NCI-H187 (cell line): Measurements from ENCODE around the gene UTF1.

Source experiments
- DNase-seq, 2 experiments: peaks; one replicate each; lab custom pipeline; 2025; lab: John Stamatoyannopoulos, UW

UTF1 gene

DNA sequence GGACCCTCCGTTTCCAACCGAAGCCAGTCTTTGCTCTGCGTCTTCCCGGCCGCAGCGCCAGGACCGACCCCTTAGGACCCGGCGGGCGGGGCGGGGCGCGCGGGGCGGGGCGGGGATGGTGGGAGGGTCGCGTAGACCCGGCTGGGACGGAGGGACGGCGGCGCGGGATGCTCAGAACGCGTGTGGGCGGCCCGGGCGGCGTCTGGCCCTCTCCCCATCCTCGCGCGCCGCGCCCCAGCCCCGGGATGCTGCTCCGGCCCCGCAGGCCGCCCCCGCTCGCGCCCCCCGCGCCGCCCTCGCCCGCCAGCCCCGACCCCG lies at the start of gene UTF1:
Gene UTF1, plus strand, starts transcription at position 174 of the 318 bp plus-strand sequence. Its CDS starts 72 bp downstream, at position 246.
- no peak for DNase-seq

GRCh38 chr10:133180965-133181639 lies 48.9 kb upstream of the UTF1 start:
- DNase-seq, result no peak

DNA sequence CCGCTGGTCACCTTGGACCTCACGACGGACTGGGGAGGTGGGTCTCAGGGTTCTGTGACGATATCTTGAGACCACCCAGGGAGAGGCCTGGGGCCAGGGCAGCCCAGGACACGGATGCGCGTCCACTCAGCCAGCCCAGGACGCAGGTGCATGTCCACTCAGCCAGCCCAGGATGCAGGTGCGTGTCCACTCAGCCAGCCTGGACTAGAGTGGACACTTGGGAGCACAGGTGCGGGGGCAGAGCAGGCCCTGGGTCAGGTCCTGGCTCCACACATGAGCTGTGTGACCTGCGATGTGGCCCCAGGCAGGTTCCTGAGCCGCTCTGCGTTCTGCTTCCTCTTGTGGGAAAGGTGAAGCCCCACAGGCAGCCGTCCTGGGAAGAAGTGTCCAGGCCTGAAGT lies 47.8 kb upstream of the UTF1 start:
- DNase-seq, result no peak

DNA sequence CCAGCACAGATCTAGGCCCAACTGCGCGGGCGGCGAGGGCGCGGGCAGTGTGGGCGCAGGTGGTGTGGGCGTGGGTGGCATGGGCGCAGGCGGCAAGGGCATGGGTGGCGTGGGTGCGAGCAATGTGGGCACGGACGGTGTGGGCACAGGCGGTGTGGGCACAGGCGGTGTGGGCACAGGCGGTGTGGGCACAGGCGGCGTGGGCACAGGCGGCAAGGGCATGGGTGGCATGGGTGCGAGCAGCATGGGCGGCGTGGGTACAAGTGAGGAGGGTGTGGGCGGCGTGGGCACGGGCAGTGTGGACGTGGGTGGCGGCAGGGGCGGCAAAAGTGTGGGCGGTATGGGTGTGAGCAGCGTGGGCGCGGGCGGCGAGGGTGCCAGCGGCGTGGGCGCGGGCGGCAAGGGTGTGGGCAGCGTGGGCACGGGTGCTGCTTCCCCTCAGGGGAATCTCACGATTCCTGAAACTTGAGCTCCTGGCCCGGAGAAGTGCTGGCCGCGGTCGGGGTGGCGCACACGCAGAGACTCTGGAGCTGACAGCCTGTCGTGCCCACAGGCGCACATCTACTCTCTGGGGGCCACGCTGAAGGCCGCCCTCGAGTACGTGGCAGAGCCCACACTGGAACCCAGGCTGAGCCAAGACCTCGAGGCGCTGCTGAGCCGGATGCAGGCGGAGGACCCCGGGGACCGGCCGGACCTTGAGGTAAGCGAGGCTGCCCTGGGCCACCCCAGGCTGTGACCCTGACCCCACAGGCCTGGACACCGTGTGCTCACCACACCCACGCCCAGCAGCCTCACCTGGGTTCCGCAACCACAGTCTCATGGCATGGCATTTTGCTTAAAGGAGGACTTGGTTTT lies 47.0 kb upstream of the UTF1 start:
- no peak for DNase-seq

DNA sequence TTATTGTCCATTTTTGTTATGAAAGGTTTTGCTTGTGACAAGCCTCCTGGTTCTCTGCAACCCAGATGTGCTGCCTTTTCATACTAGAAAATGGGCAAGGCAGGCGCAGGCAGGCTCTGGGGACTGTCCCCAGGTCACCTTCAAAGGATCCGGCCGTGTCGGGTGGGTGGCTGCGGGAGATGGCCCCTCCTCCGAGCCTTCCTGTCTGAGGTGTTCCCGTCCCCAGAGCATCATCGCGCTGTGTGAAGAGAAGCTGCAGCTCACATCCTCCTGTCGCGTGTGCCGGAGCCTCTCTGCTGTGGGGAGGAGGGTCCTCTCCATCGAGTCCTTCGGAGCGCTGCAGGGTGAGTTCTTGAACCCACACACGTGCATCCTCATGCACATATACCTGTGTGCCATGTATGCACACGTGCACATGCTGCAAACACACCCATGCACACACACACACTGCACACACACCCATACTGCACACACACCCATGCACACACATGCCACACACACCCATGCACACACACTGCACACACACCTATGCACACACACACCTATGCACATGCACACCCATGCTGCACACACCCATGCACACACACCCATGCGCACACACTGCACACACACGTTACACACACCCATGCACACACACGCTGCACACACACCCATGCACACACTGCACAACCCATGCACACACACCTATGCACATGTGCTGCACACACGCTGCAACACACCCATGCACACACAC lies 46.2 kb upstream of the UTF1 start:
- no peak for DNase-seq

- no peak for DNase-seq
Observed at GRCh38 chr10:133184591-133185244, 45.3 kb upstream of the UTF1 start.

- DNase-seq, result no peak
Observed at GRCh38 chr10:133185421-133185820, 44.6 kb upstream of the UTF1 start.

DNA sequence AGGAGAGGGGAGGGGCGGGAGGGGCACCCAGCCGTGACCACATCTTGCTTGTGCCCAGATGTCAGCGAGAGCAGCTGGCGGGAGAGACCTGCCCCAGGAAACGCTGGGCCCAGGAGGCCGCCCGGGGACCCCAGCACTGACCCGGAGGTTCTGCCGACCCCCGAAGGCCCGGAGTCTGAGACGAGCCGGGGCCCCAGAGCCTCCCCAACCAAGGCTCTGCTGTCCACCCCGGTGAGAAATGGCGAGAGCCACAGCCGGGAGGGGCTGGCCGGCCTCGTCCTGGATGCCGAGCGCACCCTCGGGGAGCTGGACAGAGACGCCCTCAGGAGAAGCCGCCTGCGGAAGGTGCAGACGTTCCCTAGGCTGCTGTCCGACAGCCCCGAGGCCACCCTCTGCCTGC lies 44.1 kb upstream of the UTF1 start:
- DNase-seq, result no peak

- DNase-seq, result no peak
Observed at GRCh38 chr10:133186416-133187090, 43.5 kb upstream of the UTF1 start.

DNA sequence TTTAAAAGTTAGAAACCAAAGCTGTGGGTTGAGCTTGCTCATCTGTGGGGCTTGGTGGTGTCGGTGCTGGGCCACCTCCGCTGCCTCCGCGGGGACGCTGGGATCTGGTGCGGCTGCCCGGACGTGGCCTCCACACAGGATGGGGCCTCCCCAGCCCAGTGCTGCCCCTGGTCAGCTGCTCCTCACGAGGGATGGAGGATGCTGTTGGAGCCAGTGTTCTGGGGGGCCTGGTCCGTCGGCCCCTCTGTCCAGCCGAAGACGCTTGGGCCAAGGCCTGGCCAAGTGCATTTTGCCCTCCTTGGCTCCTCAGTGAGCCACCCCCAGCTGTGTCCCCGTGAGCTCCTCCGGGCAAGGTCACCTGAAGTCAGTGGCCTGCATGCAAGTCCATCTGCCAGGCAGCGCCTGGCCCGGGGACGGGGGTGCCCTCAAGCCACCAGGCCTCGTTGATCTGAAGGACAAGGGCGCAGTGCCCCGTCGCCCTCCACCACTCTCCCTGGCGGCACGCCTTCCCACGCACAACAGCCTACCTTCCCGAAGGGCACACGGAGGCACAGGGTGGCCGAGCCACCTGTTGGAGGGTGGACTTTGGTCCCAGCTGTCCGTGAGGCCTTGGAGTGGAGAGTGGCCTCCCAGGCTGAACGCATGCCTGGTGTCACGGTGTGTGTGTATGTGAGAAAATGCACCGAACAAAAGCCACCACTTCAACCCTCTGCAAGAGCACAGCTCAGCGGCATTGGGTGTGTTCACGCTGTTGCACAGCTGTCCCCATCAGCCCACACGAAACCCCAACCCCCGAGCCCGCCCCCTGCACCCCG lies 42.7 kb upstream of the UTF1 start:
- DNase-seq, result no peak

DNA sequence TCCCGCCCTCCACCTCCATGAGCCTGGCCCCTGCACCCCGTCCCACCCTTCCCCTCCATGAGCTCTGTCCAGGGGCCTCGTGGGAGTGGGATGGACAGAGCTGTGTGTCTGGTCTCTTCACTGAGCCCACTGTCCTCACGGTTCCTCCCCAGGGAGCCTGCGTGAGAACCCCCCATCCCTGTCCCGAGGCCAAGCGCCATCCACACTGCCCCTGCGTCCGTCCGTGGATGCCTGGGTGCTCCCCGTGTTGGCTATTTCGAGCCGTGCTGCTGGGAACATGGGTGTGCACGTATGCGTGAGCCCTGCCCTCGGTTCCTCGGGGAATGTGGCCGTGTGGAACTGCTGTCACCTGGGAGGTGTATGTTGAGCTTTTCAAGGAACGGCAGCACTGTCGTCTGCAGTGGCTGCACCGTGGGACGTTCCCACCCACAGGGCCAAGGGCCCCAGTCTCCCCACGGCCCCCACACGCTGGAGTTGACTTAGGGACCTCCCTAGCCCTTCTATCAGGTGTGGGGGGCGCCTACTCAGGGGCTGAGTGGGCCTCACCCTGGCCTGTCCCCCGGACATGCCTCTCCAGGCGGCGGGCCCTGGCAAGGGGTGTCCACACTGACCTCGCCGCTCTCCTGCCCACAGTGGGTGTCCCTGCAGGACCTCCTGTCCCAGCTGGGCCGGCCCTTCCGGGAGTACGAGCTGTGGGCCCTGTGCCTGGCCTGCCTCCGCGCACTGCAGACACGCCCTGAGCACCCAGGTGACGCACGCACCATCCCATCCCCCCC lies 41.9 kb upstream of the UTF1 start:
- DNase-seq, result no peak

DNA sequence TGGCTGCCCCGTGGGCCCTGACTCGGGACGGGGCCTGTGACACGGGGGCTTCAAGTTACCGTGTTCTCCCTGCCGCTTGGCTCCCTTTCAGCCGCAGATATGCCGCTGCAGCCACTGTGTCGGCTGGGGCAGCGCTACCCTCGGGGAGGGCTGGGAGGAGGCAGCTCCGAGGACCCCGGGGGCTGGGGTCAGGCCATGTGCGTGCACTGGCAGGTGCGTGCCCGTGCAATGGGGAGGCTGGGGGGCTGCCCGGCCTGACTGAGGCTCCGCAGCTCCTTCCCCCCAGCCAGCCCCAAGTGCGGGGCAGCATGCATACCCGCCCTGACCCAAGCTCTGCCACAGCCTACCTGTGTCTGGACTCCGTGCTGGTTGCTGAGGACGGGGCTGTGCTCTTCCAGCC lies 40.8 kb upstream of the UTF1 start:
- no peak for DNase-seq

DNA sequence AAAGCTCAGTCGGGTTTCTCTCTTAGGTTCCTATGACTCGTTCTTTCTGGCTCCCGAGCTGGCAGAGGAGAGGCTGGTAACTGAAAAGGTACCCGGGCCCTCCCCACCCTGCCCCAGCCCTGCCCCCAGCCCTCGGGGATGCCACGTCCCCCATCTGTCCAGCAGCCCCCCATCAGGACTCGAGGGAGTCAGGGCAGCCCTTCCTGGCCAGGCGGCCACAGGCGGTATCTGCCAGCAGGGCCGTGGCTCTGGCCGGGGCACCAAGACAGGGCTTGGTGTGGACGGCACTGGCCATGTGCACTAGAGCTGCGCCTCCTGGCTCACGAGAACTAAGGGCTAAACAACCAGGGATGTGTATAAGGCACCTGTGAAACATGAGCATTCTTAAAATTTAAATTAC lies 40.3 kb upstream of the UTF1 start:
- DNase-seq, result no peak

- no peak for DNase-seq
Observed at GRCh38 chr10:133190225-133190624, 39.8 kb upstream of the UTF1 start.

DNA sequence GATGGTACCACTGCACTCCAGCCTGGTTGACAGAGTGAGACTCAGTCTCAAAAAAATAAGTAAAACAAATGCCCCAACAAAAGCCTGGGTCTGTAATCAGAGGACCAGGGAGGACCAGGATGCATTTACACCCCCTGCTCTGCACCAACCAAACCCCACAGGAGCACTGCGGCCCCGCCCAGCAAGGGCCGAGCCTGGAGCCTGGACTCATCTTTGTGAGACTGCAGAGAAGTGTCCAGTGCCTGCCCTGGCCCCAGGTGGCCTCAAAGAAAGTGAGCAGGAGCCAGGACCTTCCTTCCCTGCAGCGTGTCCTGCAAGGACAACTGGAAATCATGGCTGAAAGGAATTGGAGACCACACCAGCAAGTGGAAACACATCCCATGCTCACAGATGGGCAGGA lies 38.4 kb upstream of the UTF1 start:
- DNase-seq, result no peak

DNA sequence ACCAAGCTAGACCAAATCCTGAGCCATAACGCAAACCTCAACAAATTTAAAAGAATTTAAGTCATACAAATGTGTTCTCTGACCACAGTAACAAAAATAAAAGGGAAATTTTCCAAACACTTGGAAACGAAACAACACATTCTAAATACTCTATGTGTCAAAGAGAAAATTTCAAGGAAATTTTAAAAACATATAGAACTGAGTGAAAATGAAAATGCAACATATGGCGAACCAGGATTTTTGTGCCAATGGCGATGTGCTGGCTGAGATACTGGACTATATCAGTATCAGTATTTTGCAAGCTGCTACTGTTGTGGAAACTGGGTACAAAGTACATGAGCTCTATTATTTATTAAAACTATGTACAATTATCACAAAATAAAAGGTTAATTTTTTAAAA lies 35.9 kb upstream of the UTF1 start:
- DNase-seq, result no peak

DNA sequence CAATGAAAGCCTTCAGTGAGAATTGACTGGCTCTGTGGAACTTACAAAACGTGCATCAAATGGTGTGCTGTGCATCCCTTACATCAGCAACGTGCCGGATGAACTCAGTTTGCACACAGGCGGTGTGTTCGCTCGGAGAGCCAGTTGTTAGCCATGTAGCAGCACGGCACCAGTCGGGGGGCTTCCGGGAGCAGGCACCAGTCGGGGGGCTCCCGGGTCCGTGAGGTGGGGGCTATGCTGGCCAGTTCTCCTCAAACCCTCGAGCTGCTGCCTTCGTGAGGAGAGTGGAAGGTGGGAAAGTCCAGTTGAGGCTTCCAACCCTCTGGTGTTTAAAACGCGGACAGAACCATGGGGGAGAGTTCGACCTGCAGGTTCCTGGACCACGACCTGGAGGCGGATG lies 34.9 kb upstream of the UTF1 start:
- DNase-seq, result no peak

DNA sequence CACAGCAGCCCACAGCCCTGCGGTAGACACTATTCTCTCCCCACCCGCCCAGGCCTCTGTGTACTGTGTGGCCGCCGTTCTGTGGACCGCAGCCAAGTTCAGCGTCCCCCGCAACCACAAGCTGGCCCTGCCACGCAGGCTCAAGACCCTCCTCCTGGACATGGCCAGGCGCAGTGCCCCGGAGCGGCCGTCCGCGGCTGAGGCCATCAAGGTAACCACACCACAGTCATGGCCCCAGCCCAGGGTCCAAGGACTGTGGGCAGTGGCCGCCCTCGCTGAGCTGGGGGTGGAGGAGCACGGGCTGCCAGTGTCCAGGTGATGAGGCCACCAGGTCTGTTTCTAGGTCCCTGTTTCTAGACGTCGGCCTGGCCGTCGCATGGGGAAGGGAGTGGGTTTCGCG lies 34.4 kb upstream of the UTF1 start:
- no peak for DNase-seq

- DNase-seq, result no peak
Observed at GRCh38 chr10:133196221-133196915, 33.6 kb upstream of the UTF1 start.
